NCI-H748 (cell line): ENCODE data around the gene FAM241A.
"Not testable (repeated sequence)": the region's sequence is repeated elsewhere in the genome, so short reads cannot be mapped to it uniquely, and the experiment has no call there.

ENCODE experiments used
- DNase-seq: peaks from one replicate; lab custom pipeline; 2025; ENCODE audit not compliant: unreplicated experiment; lab: John Stamatoyannopoulos, UW

FAM241A gene

DNA sequence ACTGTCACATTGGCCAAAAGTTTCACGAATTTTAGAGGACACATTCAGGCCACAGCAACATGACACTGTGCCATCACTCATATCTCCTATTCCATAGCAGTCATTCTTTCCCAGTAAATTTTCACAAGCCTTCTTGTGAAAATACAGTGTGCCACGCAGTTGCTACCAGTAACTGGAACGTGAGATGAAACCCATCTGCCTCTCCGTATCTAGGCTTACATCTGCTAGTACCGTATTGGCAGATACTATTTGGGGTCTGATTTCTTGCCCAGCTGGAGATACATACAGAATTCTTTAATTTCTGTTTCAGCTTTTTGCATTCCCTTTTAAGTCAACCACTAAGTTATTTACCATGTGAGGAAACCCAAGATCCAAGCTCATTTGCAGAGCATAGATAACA lies 8.7 kb upstream of the FAM241A start:
- no peak for DNase-seq

DNA sequence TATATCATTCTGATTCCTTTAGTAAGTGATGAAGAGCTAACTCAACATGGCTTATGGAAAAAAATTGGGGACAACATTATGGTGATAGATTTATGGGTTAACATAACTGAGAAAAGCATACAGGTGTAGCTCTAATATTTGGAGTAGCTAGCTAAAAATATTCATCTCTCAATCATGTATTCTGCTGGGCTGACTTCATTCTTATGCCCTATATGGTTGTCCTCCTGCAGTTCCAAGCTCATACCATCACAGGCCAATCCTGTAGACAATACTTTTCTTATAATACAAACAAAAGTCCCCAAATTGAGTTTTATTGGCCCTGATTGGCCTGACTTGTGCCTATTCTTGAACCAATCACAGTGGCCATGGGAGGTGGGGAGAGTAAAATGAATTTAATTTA lies 6.7 kb upstream of the FAM241A start:
- DNase-seq, result no peak

DNA sequence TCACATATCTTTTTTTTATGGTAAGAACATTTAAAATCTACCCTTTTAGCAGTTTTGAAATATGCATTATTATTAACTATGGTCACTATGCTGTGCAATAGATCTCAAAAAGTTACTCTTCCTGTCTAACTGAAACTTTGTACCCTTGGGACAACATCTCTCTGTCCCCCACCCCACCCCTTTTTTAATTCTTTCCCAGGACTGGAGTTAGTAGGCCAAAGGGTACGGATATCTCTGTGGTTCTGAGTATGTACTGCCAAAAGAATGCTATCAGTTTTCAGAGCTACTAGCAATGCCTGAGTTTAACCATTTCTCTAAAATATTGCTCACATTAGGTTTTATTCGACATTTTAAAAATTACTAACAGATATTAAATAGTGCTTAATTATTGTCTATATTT lies 4.7 kb upstream of the FAM241A start:
- no peak for DNase-seq

DNA sequence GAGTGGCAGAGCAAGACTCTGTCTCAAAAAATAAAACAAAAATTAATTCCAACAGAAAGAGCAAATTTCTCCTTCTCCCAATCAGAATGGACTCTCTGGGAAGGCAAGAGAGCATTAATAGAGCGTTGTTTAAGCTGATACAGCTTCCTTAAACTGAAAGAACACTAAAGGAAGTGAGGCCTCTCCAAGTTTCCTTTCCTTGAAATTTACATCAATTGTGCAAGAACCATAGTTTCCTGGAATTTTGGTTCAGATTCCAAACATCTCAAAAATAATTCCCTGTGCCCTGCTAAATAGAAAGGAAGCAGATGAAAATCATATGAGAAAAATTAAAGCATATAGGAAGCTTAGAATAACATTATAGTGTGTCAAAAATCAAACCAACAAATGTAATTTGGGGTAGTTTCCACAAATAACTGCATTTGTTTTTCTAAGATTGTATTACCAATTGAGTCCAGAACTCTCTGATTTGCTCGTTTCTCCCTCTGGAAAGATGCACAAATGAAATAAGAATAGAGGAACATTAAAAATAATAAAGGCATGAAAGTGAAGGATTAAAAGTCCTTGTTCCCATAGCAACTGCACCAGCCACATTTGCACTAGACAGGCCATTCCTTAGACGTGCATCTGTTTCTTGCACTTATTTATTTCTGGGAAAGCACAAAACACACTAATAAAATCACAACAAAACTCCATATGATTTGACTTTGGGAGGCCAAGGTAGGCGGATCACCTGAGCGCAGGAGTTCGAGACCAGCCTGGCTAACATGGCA lies 3.7 kb upstream of the FAM241A start:
- no peak for DNase-seq

DNA sequence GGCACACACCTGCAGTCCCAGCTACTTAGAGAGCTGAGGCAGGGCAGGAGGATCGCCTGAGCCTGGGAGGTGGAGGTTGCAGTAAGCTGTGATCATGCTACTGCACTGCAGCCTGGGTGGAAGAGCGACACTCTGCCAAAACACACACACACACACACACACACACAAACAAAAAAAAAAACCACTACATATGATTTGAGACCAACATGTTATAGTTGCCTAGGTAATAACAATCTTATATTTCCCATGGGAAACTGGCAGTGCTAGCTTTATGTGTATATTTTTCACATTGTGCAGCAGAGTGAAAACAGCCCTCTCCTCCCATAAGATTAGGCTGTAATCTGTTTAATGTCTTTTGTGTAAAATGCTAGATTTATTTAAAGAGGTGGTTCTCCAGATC lies 3.1 kb upstream of the FAM241A start:
- no peak for DNase-seq

DNA sequence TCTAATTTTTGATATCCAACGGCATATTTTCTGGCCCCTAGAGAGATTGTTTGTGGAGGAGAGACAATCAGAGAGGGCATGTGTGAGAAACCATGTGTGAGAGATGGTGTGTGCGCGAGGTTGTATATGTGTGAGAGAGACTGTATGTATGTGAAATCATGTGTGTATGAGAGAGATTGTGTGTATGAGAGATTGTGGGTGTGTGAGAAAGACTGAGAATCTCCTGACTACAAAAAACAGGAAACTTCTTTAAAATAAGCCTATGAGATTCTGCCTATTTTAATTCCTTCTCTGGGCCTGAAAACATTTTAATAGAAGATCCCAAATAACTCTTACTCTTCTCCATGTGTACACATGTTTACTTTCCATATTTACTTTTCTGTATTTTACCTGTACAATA lies 1.5 kb upstream of the FAM241A start:
- no peak for DNase-seq

DNA sequence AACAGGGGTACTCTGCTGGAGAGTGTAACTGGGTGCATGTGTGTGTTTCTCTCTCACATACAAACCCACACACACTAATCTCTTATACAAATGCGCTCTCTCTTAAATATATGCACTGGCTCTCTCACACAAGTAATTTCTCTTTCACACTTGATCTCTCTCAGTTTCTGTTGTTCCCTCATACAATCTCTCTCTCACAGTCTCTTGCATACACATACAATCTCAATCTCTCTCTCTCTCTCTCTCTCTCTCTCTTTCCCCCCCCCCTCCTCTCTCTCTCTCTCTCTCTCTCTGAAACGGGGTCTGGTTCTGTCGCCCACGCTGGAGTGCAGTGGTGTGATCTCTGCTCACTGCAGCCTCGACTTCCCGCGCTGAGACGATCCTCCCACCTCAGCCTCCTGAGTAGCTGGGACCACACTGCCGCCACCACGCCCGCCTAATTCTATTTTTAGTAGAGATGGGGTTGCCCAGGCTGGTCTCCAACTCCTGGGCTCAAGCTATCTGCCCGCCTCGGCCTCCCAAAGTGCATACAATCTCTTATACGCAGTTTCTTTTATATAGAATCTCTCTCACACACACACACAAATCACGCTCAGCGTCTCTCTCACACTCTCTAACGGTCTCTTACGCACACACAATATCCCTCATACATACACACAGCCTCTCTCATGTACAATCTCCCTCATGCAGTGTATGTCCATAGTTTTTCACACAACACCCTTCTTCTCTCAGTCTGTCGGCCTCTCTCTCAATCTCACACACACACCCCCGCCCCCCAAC lies 518 bp upstream of the FAM241A start:
- DNase-seq, result no peak

DNA sequence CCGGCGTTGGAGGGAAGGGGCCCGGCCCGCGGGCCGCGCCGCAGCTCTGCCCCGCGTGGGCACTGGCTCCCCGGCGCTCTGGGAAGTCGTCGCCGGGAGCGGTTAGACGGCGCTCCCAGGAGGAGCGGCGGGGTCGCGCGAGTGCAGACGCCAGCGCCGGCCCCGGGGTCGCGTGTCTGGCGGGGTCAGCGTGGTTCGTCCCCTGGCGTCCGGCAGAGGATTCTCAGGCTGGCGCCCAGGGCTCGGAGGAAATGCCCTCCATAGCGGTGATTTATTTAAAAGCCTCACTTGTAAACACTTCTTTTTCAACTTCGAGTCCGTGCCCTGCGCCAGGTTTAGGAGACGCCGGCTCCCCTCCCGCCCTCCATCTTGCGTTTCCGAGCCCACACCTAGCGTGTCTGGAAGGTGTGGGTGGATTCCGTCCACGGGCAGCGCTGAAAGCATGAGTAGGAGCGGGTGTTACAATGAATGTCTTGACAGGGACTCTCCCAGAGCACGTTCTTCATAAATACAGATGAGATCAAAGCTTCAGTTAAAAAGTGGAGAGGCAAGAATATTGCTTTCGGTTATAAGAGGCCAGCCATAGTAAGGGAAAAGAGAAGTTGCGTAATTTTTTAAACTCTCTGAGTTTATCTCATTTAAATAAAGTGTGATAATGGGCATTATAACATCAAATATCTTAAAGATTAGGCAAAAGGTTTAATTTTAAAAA lies 692 bp downstream of the FAM241A start:
- peak; percentile 48 for DNase-seq

DNA sequence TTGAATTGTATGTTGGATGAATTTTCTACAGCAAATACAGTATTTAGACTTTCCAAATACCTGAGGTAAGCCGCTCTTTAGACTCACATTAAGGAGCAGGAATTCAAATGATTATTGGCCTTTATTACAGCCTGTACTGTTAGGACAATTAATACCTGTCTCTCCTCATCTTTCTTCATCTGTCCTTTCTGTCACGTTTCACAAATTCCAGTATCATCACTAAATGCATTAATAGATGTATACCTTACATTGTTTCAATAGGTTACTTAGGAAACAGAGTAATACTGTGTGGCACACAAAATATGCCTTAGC lies 1.2 kb downstream of the FAM241A start:
- DNase-seq, result no peak

DNA sequence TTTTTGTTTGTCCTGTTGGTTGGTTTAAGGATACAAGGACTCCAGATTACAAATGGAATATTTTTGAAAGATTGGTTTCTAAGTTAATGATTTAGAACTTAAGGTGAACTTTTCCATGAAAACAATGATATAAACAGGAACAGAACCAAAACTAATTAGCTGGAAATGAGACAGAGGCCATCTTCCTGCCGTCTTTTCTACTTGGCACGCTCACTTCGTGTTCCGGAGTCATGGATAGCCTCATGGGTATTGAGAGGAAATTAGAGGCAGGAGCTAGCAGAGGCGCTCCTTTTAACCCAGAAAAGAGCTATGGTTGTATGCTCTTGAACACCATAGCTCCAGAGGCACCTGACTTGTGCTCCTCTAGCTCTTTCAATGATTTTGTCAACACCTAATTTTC lies 2.4 kb downstream of the FAM241A start:
- DNase-seq, result no peak

DNA sequence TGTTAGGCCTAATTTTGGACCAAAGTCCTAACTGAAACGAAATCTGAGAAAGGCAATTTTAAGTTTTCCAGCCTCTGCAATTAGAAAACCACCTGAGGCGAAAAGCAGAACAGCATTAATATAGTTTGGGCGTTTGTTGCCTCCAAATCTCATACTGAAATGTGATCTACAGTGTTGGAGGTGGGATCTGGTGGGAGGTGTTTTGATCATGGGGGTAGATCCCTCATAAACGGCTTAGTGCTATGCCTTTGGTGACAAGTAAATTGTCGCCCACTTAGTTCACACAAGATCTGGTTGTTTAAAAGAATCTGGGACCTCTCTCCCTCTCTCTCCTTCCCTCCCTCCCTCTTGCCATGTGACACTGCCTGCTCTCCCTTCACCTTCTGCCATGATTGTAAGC lies 5.7 kb downstream of the FAM241A start:
- no peak for DNase-seq

DNA sequence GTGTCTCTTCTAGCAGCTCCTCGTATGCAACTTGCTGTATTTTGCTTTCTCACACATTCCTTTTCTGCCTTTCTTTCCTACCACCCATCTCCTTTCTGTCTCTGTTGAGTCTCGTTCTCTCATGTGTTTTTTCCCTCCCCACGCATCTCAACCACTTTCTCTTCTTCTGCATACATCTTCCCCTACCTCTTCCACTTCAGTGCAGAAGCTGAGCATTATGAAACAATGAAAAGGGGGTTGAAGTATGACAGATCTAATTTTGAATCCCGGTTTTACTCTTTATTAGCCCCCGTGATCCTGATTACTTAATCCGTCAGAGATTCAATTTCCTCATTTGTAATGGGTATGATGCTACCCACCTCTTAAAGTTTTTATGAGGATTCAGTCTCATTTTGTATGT lies 7.3 kb downstream of the FAM241A start:
- DNase-seq, result no peak

DNA sequence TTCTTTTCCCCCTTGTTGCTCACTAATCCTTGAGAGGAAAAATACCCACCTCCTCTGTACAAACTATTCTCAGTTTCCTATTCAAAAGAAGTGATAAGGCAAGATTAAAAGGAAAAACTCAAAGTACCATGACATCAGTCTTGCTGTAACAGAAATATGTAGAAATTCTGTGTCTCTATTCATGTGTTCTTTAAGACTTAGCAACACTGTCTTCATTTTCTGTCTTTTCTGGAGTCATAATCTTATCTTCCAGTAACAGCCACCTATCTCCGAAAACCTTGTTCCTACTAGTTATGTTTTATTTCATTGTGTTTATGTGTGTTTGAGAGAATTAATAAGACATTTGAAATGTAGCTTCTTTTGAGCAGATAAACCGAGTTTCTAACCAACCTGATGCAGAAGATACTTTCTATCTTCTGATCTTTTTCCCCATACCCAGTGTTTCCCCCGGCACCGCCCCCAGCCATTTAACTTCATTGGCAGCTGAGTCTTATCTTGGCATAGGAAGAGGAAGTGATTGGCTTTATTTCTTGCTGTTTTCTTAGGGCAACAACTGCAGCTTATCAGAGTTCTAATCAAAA lies 8.0 kb downstream of the FAM241A start:
- DNase-seq, result no peak

DNA sequence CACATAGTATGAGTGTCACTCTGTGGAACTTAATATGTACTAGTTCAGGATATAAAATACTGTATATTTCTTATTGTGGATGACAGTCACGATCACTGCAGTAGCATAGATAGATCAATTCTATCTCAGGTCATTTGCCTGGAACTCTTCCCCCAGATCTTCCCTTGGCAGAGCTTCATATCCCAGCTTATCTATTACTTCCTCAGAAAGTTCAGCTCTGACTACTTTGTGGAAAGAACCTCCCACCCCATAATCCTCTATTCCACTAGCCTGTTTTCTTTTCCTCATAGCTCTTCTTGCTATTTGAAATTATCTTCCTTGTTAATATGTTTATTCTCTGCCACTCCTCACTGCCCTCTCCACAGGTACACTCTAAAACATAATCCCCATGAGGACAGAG lies 10.9 kb downstream of the FAM241A start:
- DNase-seq, result no peak

DNA sequence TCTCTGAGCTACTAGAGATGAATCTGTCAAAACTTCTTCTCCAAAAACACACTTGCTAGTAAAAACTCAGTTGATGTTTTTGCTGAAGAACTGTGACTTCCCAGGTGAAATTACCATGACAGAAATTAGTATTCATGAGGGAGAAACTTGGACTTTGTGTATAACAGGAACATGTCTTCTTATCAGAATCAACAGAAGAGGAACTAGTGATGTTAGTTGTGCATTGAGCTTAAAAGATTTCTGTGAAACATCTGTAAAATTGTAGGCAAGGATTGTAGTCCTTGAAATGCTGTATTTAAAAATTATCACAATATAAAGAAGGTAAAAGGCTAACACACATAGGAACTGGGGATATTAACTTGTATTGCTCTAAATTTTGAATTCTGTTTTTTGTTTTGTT lies 11.3 kb downstream of the FAM241A start:
- no peak for DNase-seq

DNA sequence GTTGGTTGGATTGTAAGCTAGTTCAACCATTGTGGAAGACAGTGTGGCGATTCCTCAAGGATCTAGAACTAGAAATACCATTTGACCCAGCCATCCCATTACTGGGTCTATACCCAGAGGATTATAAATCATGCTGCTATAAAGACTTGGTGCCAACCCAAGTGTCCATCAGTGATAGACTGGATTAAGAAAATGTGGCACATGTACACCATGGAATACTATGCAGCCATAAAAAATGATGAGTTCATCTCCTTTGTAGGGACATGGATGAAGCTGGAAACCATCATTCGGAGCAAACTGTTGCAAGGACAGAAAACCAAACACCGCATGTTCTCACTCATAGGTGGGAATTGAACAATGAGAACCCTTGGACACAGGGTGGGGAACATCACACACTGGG lies 18.5 kb downstream of the FAM241A start:
- not testable (repeated sequence) for DNase-seq

DNA sequence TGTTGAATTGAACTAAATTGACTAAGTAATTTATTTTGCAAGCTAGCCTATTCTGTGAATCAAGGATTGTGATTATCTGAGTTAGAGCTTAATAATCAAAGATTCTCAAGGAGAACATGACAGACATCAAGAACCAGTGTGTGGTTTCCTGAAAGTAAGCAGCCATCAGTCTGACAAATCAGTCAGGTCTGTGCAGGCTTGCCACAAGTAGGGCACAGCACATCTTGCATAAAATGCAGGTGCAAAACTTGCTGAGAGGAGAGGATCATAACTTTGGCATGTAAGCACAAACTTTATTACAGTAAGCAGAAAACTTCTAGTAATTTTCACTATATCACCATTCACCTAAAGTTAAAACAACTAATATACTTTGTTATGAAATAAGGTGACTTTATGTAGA lies 22.5 kb downstream of the FAM241A start:
- no peak for DNase-seq

DNA sequence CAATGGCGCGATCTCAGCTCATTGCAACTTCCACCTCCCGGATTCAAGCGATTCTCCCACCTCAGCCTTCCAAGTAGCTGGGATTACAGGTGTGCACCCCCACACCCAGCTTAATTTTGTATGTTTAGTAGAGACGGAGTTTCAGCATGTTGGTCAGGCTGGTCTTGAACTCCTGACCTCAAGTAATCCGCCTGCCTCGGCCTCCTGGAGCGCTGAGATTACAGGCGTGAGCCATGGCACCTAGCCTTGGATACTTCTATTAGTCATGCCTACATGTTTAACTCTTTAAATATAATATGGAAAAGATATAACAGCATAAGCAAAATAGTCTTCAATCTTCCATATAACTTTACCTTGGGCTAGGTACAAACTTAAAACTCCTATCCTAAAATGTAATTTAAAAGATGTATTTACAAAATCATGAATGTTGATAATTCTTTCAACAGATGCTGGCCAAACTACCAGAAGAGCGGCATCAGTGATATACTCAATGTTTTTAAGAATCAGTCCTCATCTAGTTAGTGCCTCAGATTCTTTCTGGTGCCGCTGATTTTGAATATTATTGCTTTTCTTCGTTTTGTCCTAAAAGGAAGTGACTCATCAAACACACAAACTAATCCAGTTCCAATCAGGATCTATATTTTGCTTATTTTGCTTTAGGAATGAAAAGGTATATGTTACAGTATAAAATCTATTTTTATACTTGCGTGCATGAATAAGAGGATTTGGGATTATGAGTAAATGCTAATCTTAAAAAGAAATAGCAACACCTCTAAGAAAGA lies 23.7 kb downstream of the FAM241A start:
- DNase-seq, result no peak

DNA sequence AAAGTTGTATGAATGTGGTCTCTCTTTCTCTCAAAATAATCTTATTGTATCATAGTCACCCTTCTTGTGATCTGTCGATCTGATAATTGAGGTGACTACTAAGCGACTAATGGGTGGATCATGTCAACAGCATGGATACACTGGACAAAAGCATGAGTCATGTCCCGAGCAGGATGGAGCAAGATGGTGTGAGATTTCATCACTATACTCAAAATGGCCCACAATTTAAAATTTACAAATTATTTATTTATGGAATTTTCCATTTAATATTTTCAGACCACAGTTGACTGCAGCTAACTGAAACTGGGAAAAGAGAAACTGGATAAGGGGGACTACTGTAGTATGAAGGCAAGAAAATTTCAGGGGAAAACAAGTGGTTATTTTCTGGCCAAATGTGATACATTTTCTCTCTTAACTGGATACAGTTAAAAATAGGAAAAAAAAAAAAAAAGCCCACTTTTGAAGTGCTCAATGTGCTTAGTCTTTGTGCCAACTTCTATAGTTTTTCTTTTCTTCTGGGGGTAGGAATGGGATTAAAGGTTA lies 25.3 kb downstream of the FAM241A start:
- DNase-seq, result no peak

DNA sequence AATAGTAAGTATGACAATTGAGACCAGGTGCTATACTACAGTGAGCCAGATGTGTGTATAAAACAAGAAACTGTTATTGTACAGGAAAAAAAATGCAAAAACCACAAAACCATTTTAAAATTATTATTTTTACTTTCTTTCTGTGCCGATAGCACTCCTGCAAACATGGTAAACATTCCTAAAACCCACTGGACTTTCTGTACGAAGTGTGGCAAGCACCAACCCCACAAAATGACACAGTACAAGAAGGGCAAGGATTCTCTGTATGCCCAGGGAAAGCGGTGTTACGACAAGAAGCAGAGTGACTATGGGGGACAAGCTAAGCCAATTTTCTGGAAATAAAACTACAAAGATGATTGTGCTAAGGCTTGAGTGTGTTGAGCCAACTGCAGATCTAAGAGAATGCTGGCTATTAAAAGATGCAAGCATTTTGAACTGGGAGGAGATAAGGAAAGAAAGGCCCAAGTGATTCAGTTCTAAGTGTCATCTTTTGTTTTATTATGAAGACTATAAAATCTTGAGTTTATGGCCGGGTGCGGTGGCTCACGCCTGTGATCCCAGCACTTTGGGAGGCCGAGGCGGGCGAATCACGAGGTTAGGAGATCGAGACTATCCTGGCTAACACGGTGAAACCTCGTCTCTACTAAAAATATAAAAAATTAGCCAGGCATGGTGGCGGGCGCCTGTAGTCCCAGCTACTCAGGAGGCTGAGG lies 26.0 kb downstream of the FAM241A start:
- DNase-seq, result not testable (repeated sequence)
